Ectodermal cell (in vitro differentiated cells): Measurements from ENCODE around the gene TMEM135.
"Not testable (repeated sequence)": the region's sequence is repeated elsewhere in the genome, so short reads cannot be mapped to it uniquely, and the experiment has no call there.

Experiments
- H3K27ac ChIP-seq: 2 replicates; pipeline ENCODE4 v1.7.0; 2013; ENCODE audit warnings: mild to moderate bottlenecking, low read depth, low read length; ENCODE audit not compliant: insufficient read depth, poor library complexity, severe bottlenecking
- H3K27me3 ChIP-seq: 2 replicates; pipeline ENCODE4 v1.7.0; 2013; ENCODE audit warnings: mild to moderate bottlenecking, low read length; ENCODE audit not compliant: insufficient read depth, control insufficient read depth, poor library complexity, severe bottlenecking
- H3K36me3 ChIP-seq: one replicate; pipeline ENCODE4 v1.7.0; 2013; ENCODE audit warnings: low read length; ENCODE audit not compliant: control insufficient read depth, insufficient read depth
- H3K4me1 ChIP-seq: one replicate; pipeline ENCODE4 v1.7.0; 2013; ENCODE audit warnings: low read length; ENCODE audit not compliant: control insufficient read depth, insufficient read depth
- H3K4me3 ChIP-seq: 2 replicates; pipeline ENCODE4 v1.7.0; 2013; ENCODE audit warnings: low read depth, low read length, control low read depth; ENCODE audit not compliant: insufficient read depth
- H3K9me3 ChIP-seq: 2 replicates; pipeline ENCODE4 v1.7.0; 2013; ENCODE audit warnings: mild to moderate bottlenecking, low read length, moderate library complexity; ENCODE audit not compliant: control insufficient read depth
- WGBS, 2 experiments: methylation state at CpG; one replicate each; pipeline ENCODE4 v1.1.7; 2013; ENCODE audit warnings: missing lambda C conversion rate in 2 of 2; 5-methylcytosine and 5-hydroxymethylcytosine counted together

TMEM135 gene

DNA sequence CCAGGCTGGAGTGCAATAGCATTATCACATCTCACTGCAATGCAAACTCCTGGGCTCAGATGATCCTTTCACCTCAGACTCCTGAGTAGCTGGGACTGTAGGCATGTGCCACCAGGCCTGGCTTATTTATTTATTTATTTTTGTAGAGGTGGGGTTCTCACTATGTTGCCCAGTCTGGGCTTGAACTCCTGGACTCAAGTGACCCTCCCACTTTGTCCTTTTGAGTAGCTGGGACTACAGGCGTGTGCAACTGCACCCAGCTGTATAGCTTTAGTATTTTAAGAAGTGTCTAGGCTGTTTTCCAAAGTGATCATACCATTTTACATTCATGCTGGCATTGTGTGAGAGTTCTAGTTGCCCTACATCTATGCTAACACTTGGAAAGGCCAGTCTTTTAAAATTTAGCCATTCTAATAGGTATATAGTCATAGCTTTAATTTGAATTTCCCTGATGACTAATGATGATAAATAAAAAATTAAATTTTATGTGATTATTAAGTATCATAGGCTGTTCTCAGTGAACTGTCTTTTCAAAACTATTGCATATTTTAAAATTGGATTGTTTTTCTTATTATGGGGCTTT is 96.9 kb downstream of the TMEM135 start:
- H3K9me3 ChIP-seq, result no peaks in the 10 kb centered on the region

DNA sequence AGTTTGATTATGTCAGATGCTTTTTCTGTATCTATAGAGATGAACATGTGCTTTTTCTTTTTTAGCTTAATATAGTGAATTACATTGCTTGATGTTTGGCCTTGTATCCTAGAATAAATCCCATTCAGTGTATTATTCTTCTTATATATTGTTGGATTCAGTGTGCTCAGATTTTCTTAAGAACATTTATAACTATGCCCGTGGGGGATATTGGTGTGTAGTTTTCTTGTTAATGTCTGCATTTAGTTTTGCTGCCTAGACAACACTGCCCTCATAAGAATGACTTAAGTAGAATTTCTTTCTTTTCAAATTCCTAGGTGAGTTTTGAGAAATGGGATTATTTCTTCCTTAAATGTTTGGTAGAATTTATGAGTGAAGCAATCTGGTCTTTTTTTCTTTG is 98.5 kb downstream of the TMEM135 start:
- H3K27me3 ChIP-seq, result no peaks in the 10 kb centered on the region
- no peaks in the 10 kb centered on the region for H3K4me1 ChIP-seq
- no peak overlapping the region for H3K27ac ChIP-seq
- H3K36me3 ChIP-seq, result no peaks in the 10 kb centered on the region
- 86% methylated on average over 1 of the region's 1 CpG; no CpG with 5 or more reads in 1 of the 2 experiments for WGBS, 2 experiments
- H3K9me3 ChIP-seq, result no peaks in the 10 kb centered on the region
- no peak overlapping the region for H3K4me3 ChIP-seq

More for the DNA sequence above, 96.9 kb downstream of the TMEM135 start:
- H3K4me3 ChIP-seq, result no peak overlapping the region
- no peaks in the 10 kb centered on the region for H3K27me3 ChIP-seq
- H3K36me3 ChIP-seq, result no peaks in the 10 kb centered on the region
- H3K27ac ChIP-seq, result no peak overlapping the region
- no peaks in the 10 kb centered on the region for H3K4me1 ChIP-seq
- 88 to 91% methylated on average over 1 of the region's 1 CpG for WGBS, 2 experiments

DNA sequence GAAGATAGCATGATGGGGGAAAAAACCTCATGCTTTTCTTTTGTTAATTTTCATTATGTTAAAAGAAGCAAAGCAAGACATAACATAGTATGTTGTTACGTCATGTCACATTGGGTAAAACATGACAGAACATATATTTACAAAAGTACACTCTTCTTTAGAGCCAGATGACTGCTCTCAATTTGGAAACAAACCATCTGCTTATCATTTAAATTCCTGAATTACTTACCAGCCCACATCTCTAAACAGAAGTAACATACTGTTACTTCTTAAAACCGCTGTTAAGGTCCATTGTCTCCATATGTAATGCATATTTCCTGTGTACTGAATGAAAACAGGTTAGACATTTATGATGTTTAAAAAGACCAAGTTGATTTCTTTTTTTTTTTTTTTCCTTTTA is 100.0 kb downstream of the TMEM135 start:
- H3K9me3 ChIP-seq, result no peaks in the 10 kb centered on the region
- H3K4me1 ChIP-seq, result peaks cover 5% of the 10 kb centered on the region
- H3K27me3 ChIP-seq, result no peaks in the 10 kb centered on the region
- 92 to 98% methylated on average over 2 of the region's 2 CpGs for WGBS, 2 experiments
- no peak overlapping the region for H3K27ac ChIP-seq
- no peaks in the 10 kb centered on the region for H3K36me3 ChIP-seq
- no peak overlapping the region for H3K4me3 ChIP-seq

DNA sequence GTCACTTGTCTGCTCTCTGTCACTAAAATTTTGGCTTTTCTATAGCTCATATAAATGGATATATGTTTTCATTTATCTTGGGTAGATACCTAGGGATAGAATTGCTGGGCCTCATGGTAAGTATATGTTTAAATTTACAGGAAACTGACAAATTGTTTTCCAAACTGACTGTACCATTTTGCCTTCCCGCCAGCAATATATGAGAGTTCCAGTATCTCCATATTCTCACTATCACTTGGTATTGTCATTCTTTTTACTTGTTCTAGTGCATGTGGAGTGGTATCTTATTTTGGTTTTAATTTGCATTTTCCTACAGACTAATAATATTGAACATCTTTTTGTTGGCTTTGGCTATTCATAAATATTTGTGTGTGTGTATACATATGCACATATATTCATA is 101.7 kb downstream of the TMEM135 start:
- WGBS, 2 experiments, result 45% methylated on average over 1 of the region's 1 CpG; no CpG with 5 or more reads in 1 of the 2 experiments
- Histone ChIP-seq H3K27me3 (no peaks in the 10 kb centered on the region), H3K27ac (no peak overlapping the region), H3K4me3 (no peak overlapping the region), H3K4me1 (peaks cover 5% of the 10 kb centered on the region), H3K9me3 (no peaks in the 10 kb centered on the region), H3K36me3 (no peaks in the 10 kb centered on the region)

DNA sequence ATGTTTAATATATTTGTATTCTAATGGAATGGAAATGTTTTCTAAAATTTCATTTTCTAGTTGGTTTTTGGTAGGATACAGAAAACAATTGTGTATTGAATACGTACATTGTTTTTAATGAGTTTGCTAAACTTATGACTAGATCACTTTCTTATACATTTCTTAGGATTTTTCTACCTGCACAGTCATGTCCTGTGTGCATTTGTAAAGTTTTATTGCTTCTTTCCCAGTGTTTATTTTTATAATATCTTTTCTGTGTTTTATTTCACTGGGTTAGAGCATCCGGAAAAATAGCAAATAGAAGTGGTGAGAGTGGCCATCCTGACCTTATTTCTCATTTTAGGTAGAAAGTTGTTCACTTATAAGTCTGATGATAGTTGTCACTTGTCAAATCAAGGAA is 103.6 kb downstream of the TMEM135 start:
- H3K27me3 ChIP-seq, result no peaks in the 10 kb centered on the region
- H3K36me3 ChIP-seq, result no peaks in the 10 kb centered on the region
- peaks cover 5% of the 10 kb centered on the region for H3K4me1 ChIP-seq
- WGBS, 2 experiments, result 80 to 100% methylated on average over 1 to 2 of the region's 2 CpGs
- no peak overlapping the region for H3K27ac ChIP-seq
- H3K9me3 ChIP-seq, result no peaks in the 10 kb centered on the region
- no peak overlapping the region for H3K4me3 ChIP-seq

DNA sequence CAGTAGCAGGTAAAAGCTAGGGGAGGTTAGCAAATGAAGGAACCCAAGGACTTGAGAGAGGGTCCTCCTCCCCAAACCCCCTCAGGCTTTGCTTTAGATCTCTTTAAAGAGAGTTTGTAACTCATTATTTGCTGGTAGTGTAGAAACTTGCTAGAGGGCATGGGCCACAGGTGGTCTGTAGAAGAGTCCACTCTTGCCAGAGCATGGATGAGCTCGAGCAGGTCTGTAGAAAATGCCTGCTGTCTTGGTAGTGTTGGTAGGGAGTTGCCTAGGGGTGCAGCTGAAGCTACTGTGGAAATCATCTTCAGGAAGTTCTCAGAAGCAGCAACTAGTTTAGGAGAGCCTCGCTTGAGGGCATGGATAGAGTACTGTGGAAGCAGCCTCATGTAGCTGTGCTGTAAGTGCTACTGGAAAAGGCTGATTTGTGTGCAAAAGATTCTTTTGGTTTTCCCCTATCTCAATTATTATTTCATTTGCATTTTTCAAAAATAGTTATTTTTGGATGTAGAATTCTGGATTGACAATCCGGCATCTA is 104.3 kb downstream of the TMEM135 start:
- H3K27ac ChIP-seq, result no peak overlapping the region
- no peaks in the 10 kb centered on the region for H3K9me3 ChIP-seq
- H3K4me1 ChIP-seq, result peaks cover 5% of the 10 kb centered on the region
- H3K27me3 ChIP-seq, result no peaks in the 10 kb centered on the region
- H3K36me3 ChIP-seq, result no peaks in the 10 kb centered on the region
- 77 to 83% methylated on average over 3 of the region's 3 CpGs for WGBS, 2 experiments
- H3K4me3 ChIP-seq, result no peak overlapping the region

DNA sequence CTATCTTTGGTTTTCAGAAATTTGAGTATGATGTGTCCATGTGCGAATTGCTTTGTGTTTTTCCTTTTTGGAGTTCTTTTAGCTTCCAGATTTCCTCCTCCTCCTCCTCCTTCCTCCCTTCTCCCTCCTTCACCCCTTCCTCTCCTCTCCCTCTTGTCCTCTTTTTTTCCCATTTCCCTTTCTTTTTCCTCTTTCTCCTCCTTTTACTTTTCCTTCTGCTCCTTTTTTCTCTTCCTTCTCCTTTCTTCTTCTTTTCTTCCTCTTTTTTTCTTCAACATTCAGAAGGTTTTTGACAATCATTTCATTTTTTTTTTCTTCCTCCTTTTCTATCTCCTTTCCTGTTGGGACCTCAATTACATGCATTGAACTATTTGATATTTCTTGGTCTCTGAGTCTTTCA is 104.9 kb downstream of the TMEM135 start:
- Histone ChIP-seq H3K27me3 (no peaks in the 10 kb centered on the region), H3K9me3 (no peaks in the 10 kb centered on the region), H3K4me1 (peaks cover 5% of the 10 kb centered on the region), H3K36me3 (no peaks in the 10 kb centered on the region), H3K4me3 (no peak overlapping the region), H3K27ac (no peak overlapping the region)
- 86 to 100% methylated on average over 1 of the region's 1 CpG for WGBS, 2 experiments

DNA sequence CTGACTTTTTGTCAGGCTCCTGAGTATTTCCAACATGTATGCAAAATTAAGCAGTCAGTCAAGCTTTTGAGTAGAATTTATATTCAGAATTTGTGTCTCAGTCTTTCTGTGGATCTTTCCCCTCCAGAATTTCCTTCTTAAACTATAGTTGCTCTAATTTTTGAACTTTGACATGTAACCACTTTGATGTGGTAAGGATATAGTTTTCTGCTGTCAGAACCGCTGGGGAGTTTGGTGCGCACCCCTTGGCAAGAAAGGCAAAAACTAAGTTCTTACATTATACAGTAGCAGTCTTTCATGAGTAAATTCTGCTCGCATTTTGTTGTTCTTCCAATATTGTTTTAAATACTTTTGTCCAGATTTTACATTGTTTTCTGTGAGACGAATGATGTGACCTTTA is 105.9 kb downstream of the TMEM135 start:
- no peaks in the 10 kb centered on the region for H3K36me3 ChIP-seq
- no peak overlapping the region for H3K4me3 ChIP-seq
- H3K4me1 ChIP-seq, result peaks cover 9% of the 10 kb centered on the region
- WGBS, 2 experiments, result 87 to 90% methylated on average over 3 of the region's 4 CpGs
- no peak overlapping the region for H3K27ac ChIP-seq
- no peaks in the 10 kb centered on the region for H3K9me3 ChIP-seq
- H3K27me3 ChIP-seq, result no peaks in the 10 kb centered on the region

DNA sequence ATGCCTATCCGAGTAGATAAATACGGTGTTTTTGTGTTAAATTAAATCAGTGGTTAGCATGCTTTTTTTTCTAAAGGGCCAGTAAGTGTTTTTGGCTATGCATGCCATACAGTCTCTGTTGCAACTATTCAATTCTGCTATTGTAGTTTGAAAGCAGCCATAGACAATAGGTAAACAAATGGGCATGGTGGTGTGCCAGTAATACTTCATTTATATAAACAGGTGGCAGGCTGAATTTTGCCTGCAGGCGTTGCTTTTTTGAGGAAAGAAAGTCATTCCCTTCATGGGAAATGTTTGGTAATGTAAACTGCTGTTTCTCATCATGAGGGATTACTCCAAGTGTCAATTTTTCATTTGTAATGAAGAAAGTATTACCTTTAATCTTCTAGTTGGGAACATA is 106.5 kb downstream of the TMEM135 start:
- no peak overlapping the region for H3K27ac ChIP-seq
- H3K36me3 ChIP-seq, result no peaks in the 10 kb centered on the region
- H3K27me3 ChIP-seq, result no peaks in the 10 kb centered on the region
- H3K9me3 ChIP-seq, result no peaks in the 10 kb centered on the region
- peaks cover 9% of the 10 kb centered on the region for H3K4me1 ChIP-seq
- H3K4me3 ChIP-seq, result no peak overlapping the region
- 90 to 92% methylated on average over 3 of the region's 3 CpGs for WGBS, 2 experiments

DNA sequence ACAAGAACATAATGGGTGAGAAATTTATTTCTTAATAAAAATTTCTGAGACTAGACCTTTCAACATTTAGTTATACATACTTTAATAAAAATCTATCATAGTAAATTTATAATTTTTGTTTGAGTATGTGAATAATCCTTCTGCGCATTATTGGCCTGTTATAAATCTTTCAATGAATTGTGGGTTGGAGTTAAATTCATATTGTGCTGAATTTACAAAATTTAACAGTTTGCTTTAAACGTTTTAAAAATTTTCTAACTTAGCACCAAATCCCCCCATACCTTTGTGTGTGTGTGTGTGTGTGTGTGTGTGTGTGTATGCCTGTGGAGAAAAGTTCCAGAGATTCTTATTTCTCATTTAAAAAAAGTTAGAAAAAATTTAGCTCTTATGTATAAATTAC is 111.0 kb downstream of the TMEM135 start:
- peaks cover 4% of the 10 kb centered on the region for H3K4me1 ChIP-seq
- no peaks in the 10 kb centered on the region for H3K27me3 ChIP-seq
- no peak overlapping the region for H3K4me3 ChIP-seq
- H3K36me3 ChIP-seq, result no peaks in the 10 kb centered on the region
- H3K27ac ChIP-seq, result no peak overlapping the region
- no peaks in the 10 kb centered on the region for H3K9me3 ChIP-seq
- 100% methylated on average over 1 of the region's 2 CpGs for WGBS, 2 experiments

DNA sequence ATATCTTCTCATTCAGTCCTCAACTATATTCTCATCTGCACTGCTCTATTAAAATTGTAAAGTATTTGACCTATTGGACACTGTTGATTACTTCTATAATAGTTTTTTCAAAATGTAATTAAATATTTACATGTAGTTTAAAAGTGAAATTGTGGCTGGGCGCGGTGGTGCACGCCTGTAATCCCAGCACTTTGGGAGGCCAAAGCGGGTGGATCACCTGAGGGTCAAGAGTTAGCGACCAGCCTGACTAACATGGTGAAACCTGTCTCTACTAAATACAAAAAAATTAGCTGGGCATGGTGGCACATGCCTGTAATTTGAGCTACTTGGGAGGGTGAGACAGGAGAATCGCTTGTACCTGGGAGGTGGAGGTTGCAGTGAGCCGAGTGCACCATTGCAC is 112.0 kb downstream of the TMEM135 start:
- H3K27me3 ChIP-seq, H3K27ac ChIP-seq, H3K9me3 ChIP-seq, H3K36me3 ChIP-seq, H3K4me3 ChIP-seq, H3K4me1 ChIP-seq: not testable (repeated sequence)
- 82 to 89% methylated on average over 7 of the region's 7 CpGs for WGBS, 2 experiments
